WTC11 (cell line): ENCODE measurements around the gene TF. TPM values are rescaled to one million over a fixed set of nuclear protein-coding genes. Genes with fewer than 3 reads are reported as not detected.

Experiments used
- ATAC-seq: fragments of 200-7000 bp; cut with Tn5 transposase; 2 replicates; pipeline ENCODE4 v1.10.0; 2021; ENCODE audit warnings: mild to moderate bottlenecking, moderate library complexity
- CTCF ChIA-PET: fragments of 300-600 bp; sonication (Branson Sonifier 250); formaldehyde crosslinking; loops from one replicate; lab custom pipeline; 2021; ENCODE audit warnings: antibody characterized with exemption; lab: Charles Lee
- POLR2A ChIA-PET: fragments of 350-600 bp; sonication (Branson Sonifier 250); formaldehyde crosslinking; loops from one replicate; lab custom pipeline; 2021; ENCODE audit warnings: antibody characterized with exemption; lab: Charles Lee
- DNase-seq: peaks from one replicate; pipeline ENCODE4 v3.0.0; 2021; ENCODE audit warnings: low spot score
- H3K27ac Mint-ChIP-seq: 2 replicates; pipeline ENCODE4 v1.8.0; 2021; ENCODE audit warnings: mixed read lengths
- H3K27me3 Mint-ChIP-seq: 2 replicates; pipeline ENCODE4 v1.8.0; 2021; ENCODE audit warnings: low read depth, mild to moderate bottlenecking, moderate library complexity, mixed read lengths
- H3K36me3 Mint-ChIP-seq: 2 replicates; pipeline ENCODE4 v1.8.0; 2021; ENCODE audit warnings: mixed read lengths
- H3K4me1 Mint-ChIP-seq: 2 replicates; pipeline ENCODE4 v1.8.0; 2022; ENCODE audit warnings: mixed read lengths
- H3K4me3 Mint-ChIP-seq: 2 replicates; pipeline ENCODE4 v1.8.0; 2021; ENCODE audit warnings: mild to moderate bottlenecking, moderate library complexity, mixed read lengths
- H3K9me3 Mint-ChIP-seq: 2 replicates; pipeline ENCODE4 v1.8.0; 2021; ENCODE audit warnings: mixed read lengths
- FOXJ3 ChIP-seq: sonication (generic); formaldehyde crosslinking; IDR thresholded peaks from 2 replicates; pipeline ENCODE4 v1.9.0; 2021; ENCODE audit warnings: missing genetic modification reagents, mild to moderate bottlenecking, borderline replicate concordance
- FOXP4 ChIP-seq: sonication (generic); formaldehyde crosslinking; IDR thresholded peaks from 2 replicates; pipeline ENCODE4 v1.8.0; 2022; ENCODE audit warnings: mild to moderate bottlenecking, missing genetic modification reagents
- GABPB1 ChIP-seq: sonication (generic); formaldehyde crosslinking; IDR thresholded peaks from 2 replicates; pipeline ENCODE4 v1.8.1; 2023; ENCODE audit warnings: mild to moderate bottlenecking, missing genetic modification reagents
- IRF1 ChIP-seq: sonication (generic); formaldehyde crosslinking; IDR thresholded peaks from 2 replicates; pipeline ENCODE4 v1.8.0; 2023; ENCODE audit warnings: missing genetic modification reagents
- JAZF1 ChIP-seq: fragments of 250-450 bp; sonication (Bioruptor Pico); IDR thresholded peaks from 2 replicates; pipeline ENCODE4 v1.9.0; 2021; ENCODE audit warnings: moderate library complexity, mild to moderate bottlenecking, inconsistent platforms
- PRDM15 ChIP-seq: sonication (generic); formaldehyde crosslinking; IDR thresholded peaks from 2 replicates; pipeline ENCODE4 v1.8.0; 2022; ENCODE audit warnings: missing genetic modification reagents
- ZBTB43 ChIP-seq: sonication (generic); formaldehyde crosslinking; IDR thresholded peaks from 2 replicates; pipeline ENCODE4 v1.8.1; 2023; ENCODE audit warnings: mild to moderate bottlenecking, missing genetic modification reagents
- ZNF121 ChIP-seq: sonication (generic); formaldehyde crosslinking; IDR thresholded peaks from 2 replicates; pipeline ENCODE4 v1.8.0; 2023; ENCODE audit warnings: missing genetic modification reagents
- ZNF281 ChIP-seq: sonication (generic); formaldehyde crosslinking; IDR thresholded peaks from 2 replicates; pipeline ENCODE4 v1.8.0; 2023; ENCODE audit warnings: mild to moderate bottlenecking, missing genetic modification reagents
- ZNF317 ChIP-seq: sonication (generic); formaldehyde crosslinking; IDR thresholded peaks from 2 replicates; pipeline ENCODE4 v1.8.1; 2023; ENCODE audit warnings: low read depth, mild to moderate bottlenecking, moderate library complexity, missing genetic modification reagents, borderline replicate concordance
- ZNF671 ChIP-seq: fragments of 250-450 bp; sonication (Bioruptor Pico); IDR thresholded peaks from 2 replicates; pipeline ENCODE4 v1.8.0; 2021; ENCODE audit warnings: mild to moderate bottlenecking
- total RNA-seq: library from RNA; stranded (reverse); gene quantifications from 3 replicates; pipeline ENCODE4 v1.2.3, GENCODE V29; 2021

The TF gene
- total RNA-seq, 1 experiment from 2014 or later: 9.3 TPM

GRCh38 chr3:133701435-133702358 is 44.5 kb upstream of the TF start:
- ChIA-PET CTCF (no interaction called here), POLR2A (no interaction called here)
- H3K9me3 Mint-ChIP-seq: peaks cover 10% of the 10 kb centered on the region
- no peaks in the 10 kb centered on the region; the same call in 1 of the 2 replicates for H3K27me3 Mint-ChIP-seq
- H3K4me3 Mint-ChIP-seq: no peak overlapping the region
- TF ChIP-seq ZBTB43 (CRISPR knock-in tag) (no peak), JAZF1 (no peak), PRDM15 (CRISPR knock-in tag) (no peak), ZNF317 (CRISPR knock-in tag) (no peak), FOXP4 (CRISPR knock-in tag) (no peak), IRF1 (CRISPR knock-in tag) (no peak), ZNF281 (CRISPR knock-in tag) (no peak)
- H3K4me1 Mint-ChIP-seq: no peaks in the 10 kb centered on the region
- no peaks in the 10 kb centered on the region for H3K36me3 Mint-ChIP-seq
- ATAC-seq (no peak), DNase-seq (no peak)
- H3K27ac Mint-ChIP-seq: no peak overlapping the region

- DNase-seq (no peak), ATAC-seq (no peak)
- peaks cover 3% of the 10 kb centered on the region for H3K9me3 Mint-ChIP-seq
- H3K4me3 Mint-ChIP-seq: no peak overlapping the region
- no peak overlapping the region for H3K27ac Mint-ChIP-seq
- no peaks in the 10 kb centered on the region for H3K36me3 Mint-ChIP-seq
- H3K27me3 Mint-ChIP-seq: peaks cover 3% of the 10 kb centered on the region
- POLR2A ChIA-PET: no interaction called here
- no peaks in the 10 kb centered on the region for H3K4me1 Mint-ChIP-seq
- TF ChIP-seq ZNF121 (CRISPR knock-in tag): no peak
- 0 out of 2 replicates have a peak, but pooled peaks have one; percentile 39 for TF ChIP-seq GABPB1 (CRISPR knock-in tag)
- no peak for TF ChIP-seq FOXJ3 (CRISPR knock-in tag)
- TF ChIP-seq ZNF671 (CRISPR knock-in tag): no peak
- CTCF ChIA-PET: no interaction called here
Observed at GRCh38 chr3:133703915-133704314, 42.3 kb upstream of the TF start.
